Measurements from ENCODE around the gene PSEN2. TPM values are rescaled to one million over a fixed set of nuclear protein-coding genes. Genes with fewer than 3 reads are reported as not detected.

The PSEN2 gene
- total RNA-seq, 1 donor: 2.9 TPM

DNA sequence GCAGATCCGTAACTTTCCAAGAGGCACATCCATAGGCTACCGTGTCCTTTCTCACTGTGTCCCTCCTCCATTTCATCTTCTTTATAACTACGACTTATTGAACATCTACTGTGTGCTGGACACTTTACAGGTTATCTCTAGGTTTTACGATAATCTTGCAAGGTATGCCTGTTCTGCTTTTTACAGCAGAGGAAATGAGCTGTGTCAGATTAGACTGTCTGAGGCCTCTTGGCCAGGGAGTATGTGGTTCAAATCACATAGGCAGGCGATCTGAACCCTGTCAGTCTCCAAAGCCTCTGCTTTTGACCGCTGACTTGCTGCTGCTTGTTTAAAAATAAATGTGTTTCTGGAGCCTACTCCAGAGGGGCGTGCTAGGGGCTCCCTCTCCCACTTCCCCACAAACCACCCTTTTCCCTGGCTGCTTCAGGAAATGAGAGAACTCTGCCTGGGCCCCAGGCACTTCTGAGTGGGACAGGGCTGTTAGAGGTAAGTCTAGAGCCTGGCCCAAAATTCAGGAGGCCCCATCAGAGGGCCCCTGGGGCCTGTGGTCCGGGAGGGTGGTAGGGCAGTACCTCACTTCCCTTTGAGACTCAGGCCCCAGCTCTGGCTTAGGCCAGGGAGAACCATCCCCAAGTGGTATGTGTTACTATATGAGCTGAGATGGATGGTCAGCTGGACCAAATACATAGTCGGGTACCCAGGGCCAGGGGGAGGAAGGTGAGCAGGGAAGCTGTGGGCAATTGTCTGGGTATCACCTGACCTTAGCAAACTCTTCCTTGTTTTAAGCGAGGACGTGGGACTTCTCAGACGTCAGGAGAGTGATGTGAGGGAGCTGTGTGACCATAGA lies 4.4 kb downstream of the PSEN2 start:
- Histone ChIP-seq H3K4me3 (ENCODE audit: low read length) (no peak overlapping the region), H3K4me1 (ENCODE audit: insufficient read depth, low read length) (peaks cover 17% of the 10 kb centered on the region), H3K27me3 (ENCODE audit: insufficient read depth, low read length) (peaks cover 2% of the 10 kb centered on the region), H3K9me3 (ENCODE audit: low read depth, low read length) (no peaks in the 10 kb centered on the region)

DNA sequence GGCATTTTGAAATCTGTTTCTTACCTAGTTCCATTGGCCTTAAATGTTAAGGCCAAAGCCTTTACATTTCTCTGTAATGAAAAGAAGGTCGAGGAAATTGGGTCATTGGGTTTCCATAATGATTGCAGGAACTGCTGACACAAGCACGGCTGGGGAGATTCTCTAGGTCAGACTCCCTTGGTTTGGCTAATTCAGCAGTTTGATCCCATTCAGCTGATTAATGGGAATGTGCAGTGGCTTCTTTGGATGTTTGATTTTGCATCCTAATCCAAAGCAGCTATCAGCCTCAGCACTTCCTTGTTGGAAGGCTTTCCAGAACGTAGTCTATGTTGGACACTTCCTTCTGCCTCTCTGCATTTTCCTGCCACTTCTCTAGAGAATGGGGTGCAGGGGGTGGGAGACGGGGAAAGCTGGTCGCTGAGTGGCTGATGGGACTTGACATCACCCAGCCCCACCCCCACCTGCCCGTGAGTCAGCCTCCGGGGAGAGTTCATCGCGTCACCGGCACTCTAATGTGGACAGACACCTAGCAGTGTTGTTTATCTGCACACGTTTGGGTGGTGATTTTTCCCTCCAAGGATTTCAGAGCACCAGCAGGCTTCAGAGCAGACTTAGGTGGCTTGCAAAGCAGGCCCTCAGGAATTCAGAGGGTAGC lies 5.4 kb downstream of the PSEN2 start:
- Histone ChIP-seq H3K4me1 (ENCODE audit: insufficient read depth, low read length) (peaks cover 11% of the 10 kb centered on the region), H3K9me3 (ENCODE audit: low read depth, low read length) (no peaks in the 10 kb centered on the region), H3K27me3 (ENCODE audit: insufficient read depth, low read length) (no peaks in the 10 kb centered on the region), H3K4me3 (ENCODE audit: low read length) (no peak overlapping the region)

DNA sequence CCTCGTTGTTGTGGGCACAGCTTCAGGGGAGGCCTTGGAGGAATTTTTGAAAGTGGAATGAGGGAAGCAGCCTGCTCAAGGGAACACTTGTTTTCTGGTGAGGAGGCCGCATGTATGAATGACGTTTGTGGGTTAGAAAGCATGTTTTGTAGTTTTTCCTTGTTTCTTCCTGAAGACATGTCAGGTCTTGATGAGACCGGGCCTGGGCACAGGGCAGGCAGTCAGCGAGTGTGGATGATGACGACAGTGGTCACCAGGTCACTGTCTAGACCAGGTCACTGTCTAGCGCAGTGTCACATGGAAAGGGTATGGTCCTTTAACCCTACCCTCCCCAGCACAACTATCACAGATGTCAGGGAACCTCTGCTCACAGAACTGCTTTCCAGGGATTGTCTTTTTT lies 7.3 kb downstream of the PSEN2 start:
- no peak overlapping the region for H3K4me3 ChIP-seq (ENCODE audit: low read length)
- no peaks in the 10 kb centered on the region for H3K9me3 ChIP-seq (ENCODE audit: low read depth, low read length)
- H3K4me1 ChIP-seq (ENCODE audit: insufficient read depth, low read length): peaks cover 12% of the 10 kb centered on the region
- no peaks in the 10 kb centered on the region for H3K27me3 ChIP-seq (ENCODE audit: insufficient read depth, low read length)

DNA sequence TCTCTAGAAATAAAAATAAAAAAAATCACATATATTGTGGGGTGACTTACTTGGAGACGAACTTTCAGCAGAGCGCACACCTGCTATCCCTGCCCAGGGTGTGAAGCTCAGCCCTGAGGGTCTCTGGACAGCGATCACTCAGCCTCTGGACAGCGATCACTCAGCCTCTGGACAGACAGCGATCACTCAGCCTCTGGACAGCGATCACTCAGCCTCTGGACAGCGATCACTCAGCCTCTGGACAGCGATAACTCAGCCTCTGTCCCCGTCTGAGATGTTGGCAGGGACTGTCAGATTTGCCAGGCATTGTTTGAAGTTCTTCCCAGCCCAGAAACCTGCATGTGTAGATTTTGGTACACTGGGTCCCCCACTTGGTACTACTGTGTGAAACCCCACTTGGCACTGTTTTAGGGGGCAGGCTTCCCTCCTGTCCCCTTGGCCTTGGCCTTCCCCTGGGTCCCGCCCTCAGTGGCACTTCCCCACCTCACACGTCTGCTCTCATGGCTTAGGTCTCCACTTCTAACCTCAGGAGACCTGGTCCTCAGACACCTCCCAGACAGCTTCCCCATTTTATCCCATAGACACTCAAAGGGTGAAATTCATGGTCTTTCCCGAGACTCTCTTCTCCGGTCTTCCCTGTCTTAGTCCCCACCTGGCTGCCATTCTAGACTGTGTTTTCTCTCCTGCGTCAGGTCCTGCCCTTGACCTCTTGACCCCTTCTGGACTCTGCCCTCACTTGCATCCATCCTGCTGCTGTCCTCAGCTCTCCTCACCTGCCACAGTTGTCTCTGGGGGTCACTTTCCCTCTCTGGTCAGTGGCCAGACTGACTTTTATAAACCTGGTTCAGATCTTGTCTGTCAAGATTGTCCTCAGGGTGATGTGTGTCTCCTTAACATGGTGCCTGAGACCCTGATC lies 10.2 kb downstream of the PSEN2 start:
- Histone ChIP-seq H3K27me3 (ENCODE audit: insufficient read depth, low read length) (no peaks in the 10 kb centered on the region), H3K4me3 (ENCODE audit: low read length) (no peak overlapping the region), H3K4me1 (ENCODE audit: insufficient read depth, low read length) (peaks cover 40% of the 10 kb centered on the region), H3K9me3 (ENCODE audit: low read depth, low read length) (no peaks in the 10 kb centered on the region)

DNA sequence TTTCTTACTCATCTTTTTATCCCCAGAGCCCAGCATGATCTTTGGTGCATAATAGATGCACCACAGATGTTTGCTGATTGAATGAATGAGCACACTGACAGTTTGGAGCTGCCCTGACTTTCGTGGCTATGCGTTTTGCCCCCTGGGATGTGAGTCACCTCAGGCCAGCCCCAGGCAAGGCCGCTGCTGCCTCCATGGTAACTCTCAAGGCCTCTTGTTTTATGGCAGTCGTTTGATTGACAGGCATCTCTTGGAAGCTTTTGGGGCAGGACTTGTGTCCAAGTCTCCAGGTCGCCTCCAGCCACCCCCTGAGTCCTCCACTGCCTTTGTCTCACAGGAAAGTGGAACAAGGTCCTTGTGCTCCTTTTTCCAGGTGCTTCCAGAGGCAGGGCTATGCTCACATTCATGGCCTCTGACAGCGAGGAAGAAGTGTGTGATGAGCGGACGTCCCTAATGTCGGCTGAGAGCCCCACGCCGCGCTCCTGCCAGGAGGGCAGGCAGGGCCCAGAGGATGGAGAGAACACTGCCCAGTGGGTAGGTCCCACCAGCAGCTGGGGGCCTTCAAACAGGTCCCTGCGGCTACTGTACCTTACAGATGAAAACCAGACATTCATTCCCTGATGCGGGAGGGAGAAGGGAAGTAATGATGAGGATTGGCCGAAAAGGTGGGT lies 11.2 kb downstream of the PSEN2 start:
- H3K4me1 ChIP-seq (ENCODE audit: insufficient read depth, low read length): peaks cover 50% of the 10 kb centered on the region
- no peaks in the 10 kb centered on the region for H3K9me3 ChIP-seq (ENCODE audit: low read depth, low read length)
- H3K27me3 ChIP-seq (ENCODE audit: insufficient read depth, low read length): no peaks in the 10 kb centered on the region
- no peak overlapping the region for H3K4me3 ChIP-seq (ENCODE audit: low read length)

DNA sequence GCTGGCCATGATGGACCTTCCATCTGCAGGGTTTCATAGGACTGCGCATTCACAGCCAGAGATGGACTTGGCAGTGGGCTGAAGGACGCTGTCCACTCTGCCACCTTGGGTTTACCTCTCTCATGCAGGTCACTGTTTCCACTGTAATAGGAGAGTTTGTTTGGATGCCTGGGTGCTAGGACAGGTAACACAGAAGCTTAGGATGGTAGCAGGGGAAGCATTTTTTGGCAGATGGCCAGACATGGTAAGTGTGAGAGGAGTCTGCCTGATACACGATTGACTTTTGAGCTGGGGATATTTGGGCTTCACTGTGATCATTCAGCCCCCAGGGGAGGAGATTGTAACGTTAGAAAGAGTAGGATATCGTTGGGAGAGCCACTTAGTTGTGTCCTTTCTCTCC lies 11.8 kb downstream of the PSEN2 start:
- H3K4me1 ChIP-seq (ENCODE audit: insufficient read depth, low read length): peaks cover 51% of the 10 kb centered on the region
- no peaks in the 10 kb centered on the region for H3K9me3 ChIP-seq (ENCODE audit: low read depth, low read length)
- no peak overlapping the region for H3K4me3 ChIP-seq (ENCODE audit: low read length)
- H3K27me3 ChIP-seq (ENCODE audit: insufficient read depth, low read length): no peaks in the 10 kb centered on the region

DNA sequence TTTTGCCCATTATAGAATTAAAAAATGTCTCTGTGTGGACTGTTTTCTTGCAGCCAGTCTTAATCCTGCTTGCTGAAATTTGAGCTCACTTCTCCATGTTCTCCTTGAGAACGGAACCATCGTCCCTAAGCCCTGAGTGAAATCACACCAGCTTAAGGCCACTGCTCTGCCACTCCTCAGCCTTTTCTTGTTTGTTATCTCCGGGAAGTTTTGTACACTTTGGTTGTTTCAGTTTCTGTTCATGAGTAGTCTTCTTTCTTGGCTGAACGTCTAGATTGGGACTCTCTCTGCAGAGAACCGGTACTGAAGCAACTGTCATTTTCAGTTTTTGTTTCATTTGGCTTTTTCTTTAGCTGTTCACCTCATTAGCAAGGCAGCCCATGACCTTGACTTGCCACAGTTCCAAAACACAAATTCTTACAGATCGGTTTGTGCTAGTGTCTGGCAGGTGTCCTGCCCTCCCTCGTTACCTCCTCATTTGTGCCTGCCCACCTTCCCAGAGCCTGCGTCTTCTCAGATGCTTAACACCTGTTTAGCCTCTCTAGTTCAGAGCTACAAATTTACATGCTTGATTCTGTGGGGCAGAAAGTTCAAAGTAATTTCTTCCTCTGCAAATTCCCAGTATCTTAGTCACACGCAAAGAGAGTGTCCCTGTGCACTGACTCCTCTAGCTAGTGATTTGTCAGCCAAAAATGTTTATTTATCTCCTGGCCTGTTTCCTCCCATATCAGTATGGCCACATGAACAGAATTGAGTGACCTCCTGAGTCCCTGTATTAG lies 12.4 kb downstream of the PSEN2 start:
- Histone ChIP-seq H3K4me1 (ENCODE audit: insufficient read depth, low read length) (peaks cover 51% of the 10 kb centered on the region), H3K4me3 (ENCODE audit: low read length) (peak overlapping the region; percentile 19), H3K9me3 (ENCODE audit: low read depth, low read length) (no peaks in the 10 kb centered on the region), H3K27me3 (ENCODE audit: insufficient read depth, low read length) (no peaks in the 10 kb centered on the region)

DNA sequence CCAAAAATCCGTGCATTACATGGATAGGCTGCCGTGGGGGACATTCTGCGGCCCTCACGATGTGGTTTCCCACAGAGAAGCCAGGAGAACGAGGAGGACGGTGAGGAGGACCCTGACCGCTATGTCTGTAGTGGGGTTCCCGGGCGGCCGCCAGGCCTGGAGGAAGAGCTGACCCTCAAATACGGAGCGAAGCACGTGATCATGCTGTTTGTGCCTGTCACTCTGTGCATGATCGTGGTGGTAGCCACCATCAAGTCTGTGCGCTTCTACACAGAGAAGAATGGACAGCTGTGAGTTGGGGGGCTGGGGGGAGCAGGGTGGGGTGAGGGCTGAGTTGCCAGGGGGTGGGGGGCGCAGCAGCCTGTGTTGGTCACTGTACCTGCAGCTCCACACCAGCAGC lies 13.2 kb downstream of the PSEN2 start:
- Histone ChIP-seq H3K9me3 (ENCODE audit: low read depth, low read length) (no peaks in the 10 kb centered on the region), H3K4me3 (ENCODE audit: low read length) (no peak overlapping the region), H3K4me1 (ENCODE audit: insufficient read depth, low read length) (peaks cover 51% of the 10 kb centered on the region), H3K27me3 (ENCODE audit: insufficient read depth, low read length) (no peaks in the 10 kb centered on the region)

DNA sequence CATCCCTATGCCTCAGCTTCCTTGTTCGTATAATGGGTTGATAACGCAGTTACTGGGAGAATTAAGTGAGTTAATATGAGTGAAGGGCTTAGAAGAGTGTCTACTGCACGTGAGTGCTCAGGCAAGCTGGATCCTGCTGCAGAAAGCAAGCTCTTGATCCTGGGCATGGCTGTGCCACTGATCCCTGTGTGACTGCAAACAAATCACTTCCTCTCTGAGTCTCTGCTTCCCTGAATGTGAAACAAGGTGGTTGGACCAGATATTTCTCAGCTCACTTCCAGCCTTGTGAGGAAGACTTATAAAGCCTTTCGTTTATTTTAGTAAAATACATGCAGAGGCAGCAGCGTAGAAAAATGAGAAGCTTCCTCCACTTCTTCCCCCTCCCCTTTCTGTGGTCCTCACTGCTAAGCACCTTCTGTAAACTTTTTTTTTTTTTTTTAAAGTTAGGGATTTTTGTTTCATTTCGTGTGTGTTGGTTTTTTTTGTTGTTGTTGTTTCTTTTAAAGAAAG lies 13.8 kb downstream of the PSEN2 start:
- Histone ChIP-seq H3K27me3 (ENCODE audit: insufficient read depth, low read length) (no peaks in the 10 kb centered on the region), H3K4me1 (ENCODE audit: insufficient read depth, low read length) (peaks cover 51% of the 10 kb centered on the region), H3K4me3 (ENCODE audit: low read length) (no peak overlapping the region), H3K9me3 (ENCODE audit: low read depth, low read length) (no peaks in the 10 kb centered on the region)

DNA sequence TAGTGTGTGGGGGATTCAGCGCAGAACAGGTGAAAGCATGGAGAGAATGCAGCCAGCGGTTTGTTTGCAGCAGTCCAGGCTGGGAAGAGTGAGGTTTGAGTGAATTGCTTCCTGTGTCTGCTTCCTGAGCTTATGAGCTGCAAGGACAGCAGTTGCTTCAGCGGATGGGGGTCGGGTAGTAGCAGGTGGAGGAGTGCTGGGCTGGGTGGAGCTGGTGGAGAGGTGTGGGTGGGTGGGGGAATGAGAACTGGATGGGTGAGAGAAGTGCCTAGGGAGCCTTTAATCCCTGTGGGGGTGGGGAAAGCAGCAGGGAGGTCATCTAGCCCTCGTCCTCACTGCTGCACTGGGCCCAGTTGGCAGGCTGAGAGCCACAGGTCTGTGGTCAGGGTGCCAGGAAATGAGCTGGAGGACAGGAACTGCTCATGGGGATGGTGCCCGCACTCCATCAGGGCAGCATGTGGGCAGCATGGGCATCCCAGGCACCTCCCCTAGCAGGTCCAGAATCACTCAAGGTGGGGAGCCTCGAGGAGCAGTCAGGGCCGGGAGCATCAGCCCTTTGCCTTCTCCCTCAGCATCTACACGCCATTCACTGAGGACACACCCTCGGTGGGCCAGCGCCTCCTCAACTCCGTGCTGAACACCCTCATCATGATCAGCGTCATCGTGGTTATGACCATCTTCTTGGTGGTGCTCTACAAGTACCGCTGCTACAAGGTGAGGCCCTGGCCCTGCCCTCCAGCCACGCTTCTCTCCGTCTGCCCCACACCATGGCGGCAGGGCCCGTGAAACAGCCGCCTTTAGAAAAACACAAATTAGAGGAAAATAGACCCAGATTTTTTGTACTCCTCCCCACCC lies 14.8 kb downstream of the PSEN2 start:
- Histone ChIP-seq H3K4me3 (ENCODE audit: low read length) (no peak overlapping the region), H3K9me3 (ENCODE audit: low read depth, low read length) (no peaks in the 10 kb centered on the region), H3K27me3 (ENCODE audit: insufficient read depth, low read length) (no peaks in the 10 kb centered on the region), H3K4me1 (ENCODE audit: insufficient read depth, low read length) (peaks cover 51% of the 10 kb centered on the region)

DNA sequence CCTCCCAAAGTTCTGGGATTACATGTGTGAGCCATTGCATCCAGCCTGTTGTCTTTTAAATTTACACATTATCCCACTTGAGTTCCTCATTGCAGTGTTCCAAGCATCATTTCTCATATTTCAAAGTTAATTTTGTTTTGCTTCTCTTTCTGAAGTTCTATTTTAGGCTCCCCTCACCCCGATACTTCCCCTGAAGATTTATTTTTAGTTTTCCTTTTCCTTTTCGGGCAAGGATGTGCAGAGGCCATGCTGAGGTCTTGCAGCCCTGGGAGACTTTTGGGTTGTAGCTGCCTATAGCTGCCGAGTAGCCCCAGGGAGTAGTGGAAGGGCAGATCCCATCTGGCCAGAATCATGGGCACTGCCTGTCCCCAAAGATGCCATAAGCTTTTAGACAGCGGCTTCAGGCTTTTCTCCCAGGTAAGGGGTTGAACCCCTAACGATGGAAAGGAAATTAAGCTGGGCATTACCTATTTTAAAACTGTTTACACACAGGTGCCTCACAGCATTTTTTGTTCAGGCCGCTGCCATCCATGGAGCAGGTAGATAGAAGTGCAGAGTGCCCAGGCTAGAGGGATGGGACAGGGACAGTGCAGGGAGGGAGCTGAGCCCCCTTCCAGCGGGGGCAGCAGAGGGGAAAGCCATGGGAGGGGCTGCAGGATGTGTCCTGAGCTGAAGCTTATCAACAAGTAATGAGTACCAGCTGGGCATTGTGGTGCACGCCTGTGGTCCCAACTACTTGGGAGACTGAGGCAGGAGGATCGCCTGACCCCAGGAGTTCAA lies 15.9 kb downstream of the PSEN2 start:
- Histone ChIP-seq H3K4me1 (ENCODE audit: insufficient read depth, low read length) (peaks cover 51% of the 10 kb centered on the region), H3K9me3 (ENCODE audit: low read depth, low read length) (no peaks in the 10 kb centered on the region), H3K27me3 (ENCODE audit: insufficient read depth, low read length) (no peaks in the 10 kb centered on the region), H3K4me3 (ENCODE audit: low read length) (no peak overlapping the region)

DNA sequence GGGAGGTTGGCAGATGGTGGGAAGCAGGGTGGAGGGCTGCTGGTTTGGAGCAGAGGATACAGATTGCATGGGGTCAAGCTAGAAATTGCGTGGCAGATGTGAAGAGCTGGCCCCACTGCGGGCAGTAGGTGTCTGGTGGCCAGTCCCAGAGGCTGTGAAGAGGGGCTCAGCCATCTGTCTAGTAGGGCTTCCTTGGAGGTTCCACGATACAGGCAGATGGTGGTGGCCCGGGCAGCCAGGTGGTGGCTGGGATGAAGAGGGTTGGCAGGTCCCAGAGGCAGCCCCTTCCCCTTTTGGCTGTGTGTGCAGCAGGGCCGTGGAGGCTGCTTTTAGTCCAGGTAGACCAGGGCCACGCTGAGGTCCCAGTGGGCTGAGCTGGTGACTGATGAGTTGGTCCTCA lies 16.6 kb downstream of the PSEN2 start:
- Histone ChIP-seq H3K4me1 (ENCODE audit: insufficient read depth, low read length) (peaks cover 45% of the 10 kb centered on the region), H3K4me3 (ENCODE audit: low read length) (no peak overlapping the region), H3K9me3 (ENCODE audit: low read depth, low read length) (no peaks in the 10 kb centered on the region), H3K27me3 (ENCODE audit: insufficient read depth, low read length) (no peaks in the 10 kb centered on the region)

DNA sequence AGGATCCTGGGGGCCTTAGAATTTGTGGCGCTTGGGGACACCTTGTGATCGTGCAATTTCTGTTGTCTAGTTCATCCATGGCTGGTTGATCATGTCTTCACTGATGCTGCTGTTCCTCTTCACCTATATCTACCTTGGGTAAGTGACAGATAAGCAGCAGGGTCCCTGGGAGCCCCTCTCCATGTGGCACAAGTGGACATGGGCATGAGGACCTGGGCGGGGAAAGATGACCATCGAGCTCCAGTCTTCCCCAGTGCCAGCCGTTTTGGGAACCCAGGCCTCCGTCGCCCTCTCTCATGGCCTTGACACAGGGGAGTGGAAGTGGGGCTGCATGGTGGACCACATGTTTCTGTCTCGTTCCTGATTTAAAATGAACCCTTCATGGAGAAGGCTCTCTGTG lies 17.6 kb downstream of the PSEN2 start:
- Histone ChIP-seq H3K4me1 (ENCODE audit: insufficient read depth, low read length) (peaks cover 35% of the 10 kb centered on the region), H3K27me3 (ENCODE audit: insufficient read depth, low read length) (no peaks in the 10 kb centered on the region), H3K9me3 (ENCODE audit: low read depth, low read length) (no peaks in the 10 kb centered on the region)

More for the DNA sequence above, 17.6 kb downstream of the PSEN2 start:
- no peak overlapping the region for H3K4me3 ChIP-seq (ENCODE audit: low read length)

All from mononuclear cell (primary cell).